ENCODE measurements around the gene ARMH4. TPM values are rescaled to one million over a fixed set of nuclear protein-coding genes. Genes with fewer than 3 reads are reported as not detected.

Gene ARMH4
- total RNA-seq, 5 donors from 2014 or later (not counting 1 experiment from before 2014, with no cell fraction given) = not detected

DNA sequence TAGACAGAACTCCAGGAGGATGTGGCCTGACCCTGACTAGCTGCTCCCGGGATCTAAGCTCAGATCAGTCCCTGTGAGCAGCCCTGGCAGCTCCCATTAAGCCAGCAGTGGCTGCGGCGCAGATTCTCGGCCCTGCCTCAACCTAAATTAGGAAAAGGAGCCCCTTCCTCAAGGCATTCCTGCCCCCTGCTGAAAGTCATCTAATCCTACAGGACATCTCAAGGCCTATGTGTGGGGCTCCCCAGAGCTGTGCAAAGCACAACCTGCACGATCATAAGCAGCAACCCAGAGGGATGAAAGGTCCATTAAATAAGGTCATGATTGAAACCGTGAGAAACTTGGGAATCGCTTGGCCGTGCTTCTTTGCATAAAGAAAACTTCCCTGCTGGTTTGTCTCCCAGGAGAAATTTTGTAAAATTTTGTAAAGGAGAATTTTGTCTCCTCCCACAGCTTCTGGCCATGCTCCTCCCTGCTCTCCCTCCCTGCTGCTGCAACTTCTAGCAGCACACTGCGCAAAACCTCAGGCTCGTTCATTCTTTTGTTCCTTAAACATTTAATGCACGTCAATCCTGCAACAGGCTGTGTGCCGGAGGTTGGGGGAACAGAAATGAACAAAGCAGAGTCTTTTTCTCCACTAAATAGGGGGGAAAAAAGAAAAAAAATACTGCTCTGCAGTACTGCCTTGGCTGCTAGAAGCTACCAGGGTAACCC lies 189.5 kb downstream of the ARMH4 start:
- WGBS (ENCODE audit: insufficient coverage) = 35% methylated on average over 5 of the region's 12 CpGs
- no peaks in the 10 kb centered on the region for H3K36me3 Mint-ChIP-seq

DNA sequence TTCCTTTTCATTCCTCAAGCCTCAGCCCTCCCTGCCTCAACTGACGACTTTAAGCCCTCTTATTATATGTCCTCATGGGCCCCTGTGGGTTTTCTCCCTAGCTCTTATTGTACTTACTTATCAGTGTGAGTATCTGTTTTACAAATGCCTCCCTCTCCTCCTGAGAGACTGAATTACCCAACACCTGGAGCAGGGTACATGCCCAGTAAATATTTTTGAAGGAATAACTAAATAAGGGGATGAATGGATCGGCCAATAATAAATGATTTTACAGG lies 190.3 kb downstream of the ARMH4 start:
- H3K4me3 ChIP-seq (ENCODE audit: control insufficient read depth in 1 of 2, extremely low read depth in 1 of 2, low read length in 1 of 2) = no peak overlapping the region
- WGBS (ENCODE audit: insufficient coverage) = no CpG with 5 or more reads among the region's 2 CpGs
- ATAC-seq (replicated peaks in 1 of 4) = no peak
- H3K4me1 Mint-ChIP-seq = no peaks in the 10 kb centered on the region
- no peak overlapping the region for H3K27ac Mint-ChIP-seq
- no peak overlapping the region for H3K27ac ChIP-seq (ENCODE audit: low read length)
- no peaks in the 10 kb centered on the region for H3K36me3 ChIP-seq (ENCODE audit: control insufficient read depth in 2 of 2, extremely low read depth in 1 of 2, insufficient read depth in 1 of 2, low read length in 1 of 2)
- H3K9me3 Mint-ChIP-seq = no peaks in the 10 kb centered on the region
- H3K9me3 ChIP-seq = no peaks in the 10 kb centered on the region
- POLR2A ChIA-PET = no interaction called here
- H3K4me3 Mint-ChIP-seq = no peak overlapping the region
- CTCF ChIA-PET = no interaction called here
- no peak for DNase-seq
- H3K36me3 Mint-ChIP-seq = no peaks in the 10 kb centered on the region
- no peaks in the 10 kb centered on the region for H3K4me1 ChIP-seq (ENCODE audit: control insufficient read depth in 1 of 2, extremely low read depth in 1 of 2, insufficient read depth in 2 of 2, low read length in 2 of 2)
- H3K27me3 Mint-ChIP-seq = peaks cover 10 to 11% of the 10 kb centered on the region in 2 donors
- H3K27me3 ChIP-seq (replicated peaks in 1 of 2; ENCODE audit: control insufficient read depth in 2 of 2, extremely low read depth in 1 of 2, insufficient read depth in 2 of 2, low read length in 1 of 2) = peaks cover 0 to 12% of the 10 kb centered on the region in 2 experiments

More for the DNA sequence above, 189.5 kb downstream of the ARMH4 start:
- H3K4me3 ChIP-seq (ENCODE audit: control insufficient read depth in 1 of 2, extremely low read depth in 1 of 2, low read length in 1 of 2) = no peak overlapping the region
- CTCF ChIA-PET = no interaction called here
- H3K4me1 ChIP-seq (ENCODE audit: control insufficient read depth in 1 of 2, extremely low read depth in 1 of 2, insufficient read depth in 2 of 2, low read length in 2 of 2) = no peaks in the 10 kb centered on the region
- no peak overlapping the region for H3K27ac ChIP-seq (ENCODE audit: low read length)
- Mint-ChIP-seq H3K9me3 (no peaks in the 10 kb centered on the region), H3K4me3 (no peak overlapping the region), H3K4me1 (no peaks in the 10 kb centered on the region), H3K27me3 (peaks cover 10 to 11% of the 10 kb centered on the region in 2 donors), H3K27ac (no peak overlapping the region)
- POLR2A ChIA-PET = no interaction called here
- no peaks in the 10 kb centered on the region for H3K36me3 ChIP-seq (ENCODE audit: control insufficient read depth in 2 of 2, extremely low read depth in 1 of 2, insufficient read depth in 1 of 2, low read length in 1 of 2)
- DNase-seq = no peak
- H3K27me3 ChIP-seq (replicated peaks in 1 of 2; ENCODE audit: control insufficient read depth in 2 of 2, extremely low read depth in 1 of 2, insufficient read depth in 2 of 2, low read length in 1 of 2) = peaks cover 0 to 12% of the 10 kb centered on the region in 2 experiments
- H3K9me3 ChIP-seq = no peaks in the 10 kb centered on the region
- ATAC-seq (replicated peaks in 1 of 4) = no peak

DNA sequence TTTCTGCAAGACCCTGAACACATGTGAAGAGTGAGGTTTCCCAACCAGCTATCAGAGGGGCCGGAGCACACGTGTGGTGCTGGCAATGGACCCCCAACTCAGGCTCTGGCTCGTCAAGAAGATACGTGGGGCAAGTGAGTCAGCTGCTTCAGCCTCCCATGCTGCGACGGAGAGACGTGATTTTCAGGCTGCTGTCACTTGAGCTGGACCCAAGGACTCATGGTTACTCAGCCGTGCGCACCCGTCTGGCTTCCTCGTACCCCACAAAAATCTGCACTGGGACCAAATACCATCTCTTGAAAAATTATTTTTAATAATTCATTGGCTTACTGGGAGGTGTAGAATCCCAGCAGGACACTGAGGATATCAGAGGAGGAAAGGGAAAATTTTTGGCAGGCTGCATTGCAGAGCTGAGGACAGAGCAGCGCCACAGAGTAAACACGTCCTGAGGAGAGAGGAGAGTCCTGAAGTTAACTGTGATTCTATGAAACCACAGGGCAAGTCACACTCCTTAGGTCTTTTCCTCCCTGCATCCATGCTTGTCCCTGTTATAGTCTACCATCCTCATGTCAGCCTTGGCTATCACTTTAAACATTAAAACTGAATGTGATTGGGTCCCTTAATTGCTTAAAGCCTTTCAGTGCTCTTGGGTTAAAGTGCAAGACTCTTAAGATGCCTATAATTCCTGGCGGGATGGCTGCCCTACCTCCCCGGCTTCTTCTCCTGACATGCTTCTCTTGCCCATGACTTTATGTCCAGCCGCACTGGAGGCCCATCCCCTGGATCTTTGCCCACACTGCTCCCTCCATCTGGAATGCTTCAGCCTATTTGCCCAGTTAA lies 190.8 kb downstream of the ARMH4 start:
- no peaks in the 10 kb centered on the region for H3K4me1 Mint-ChIP-seq
- WGBS (ENCODE audit: insufficient coverage) = 90% methylated on average over 7 of the region's 16 CpGs
- peaks cover 10 to 11% of the 10 kb centered on the region in 2 donors for H3K27me3 Mint-ChIP-seq
- Histone ChIP-seq H3K4me1 (ENCODE audit: control insufficient read depth in 1 of 2, extremely low read depth in 1 of 2, insufficient read depth in 2 of 2, low read length in 2 of 2) (no peaks in the 10 kb centered on the region), H3K4me3 (ENCODE audit: control insufficient read depth in 1 of 2, extremely low read depth in 1 of 2, low read length in 1 of 2) (no peak overlapping the region), H3K36me3 (ENCODE audit: control insufficient read depth in 2 of 2, extremely low read depth in 1 of 2, insufficient read depth in 1 of 2, low read length in 1 of 2) (no peaks in the 10 kb centered on the region), H3K27ac (ENCODE audit: low read length) (no peak overlapping the region), H3K27me3 (replicated peaks in 1 of 2; ENCODE audit: control insufficient read depth in 2 of 2, extremely low read depth in 1 of 2, insufficient read depth in 2 of 2, low read length in 1 of 2) (peaks cover 0 to 12% of the 10 kb centered on the region in 2 experiments), H3K9me3 (no peaks in the 10 kb centered on the region)
- H3K4me3 Mint-ChIP-seq = no peak overlapping the region
- no peaks in the 10 kb centered on the region for H3K9me3 Mint-ChIP-seq
- ChIA-PET CTCF (no interaction called here), POLR2A (no interaction called here)
- H3K27ac Mint-ChIP-seq = no peak overlapping the region
- ATAC-seq (replicated peaks in 1 of 4) (no peak), DNase-seq (no peak)
- no peaks in the 10 kb centered on the region for H3K36me3 Mint-ChIP-seq

DNA sequence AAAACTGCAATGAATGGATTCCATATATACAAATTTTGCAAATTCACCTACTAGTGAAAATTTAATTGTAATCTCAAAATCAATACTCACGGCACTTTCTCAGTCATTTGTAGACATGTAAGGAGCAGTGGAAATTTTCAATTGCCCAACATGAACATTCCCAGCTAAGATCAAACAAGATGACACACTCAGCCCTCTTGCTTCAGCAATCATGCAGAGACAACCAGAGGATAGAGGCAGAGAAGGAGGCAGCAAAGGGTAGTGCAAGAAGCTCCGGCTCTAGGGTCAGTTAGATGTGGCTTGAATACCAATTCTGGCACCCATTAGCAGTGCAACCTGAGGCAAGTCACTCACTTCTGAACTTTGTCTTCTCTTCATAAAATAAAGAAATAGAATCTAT lies 194.6 kb downstream of the ARMH4 start:
- Mint-ChIP-seq H3K4me3 (no peak overlapping the region), H3K27me3 (peaks cover 5 to 10% of the 10 kb centered on the region in 2 donors), H3K9me3 (peaks cover 3 to 8% (median 4%) of the 10 kb centered on the region in 3 donors), H3K36me3 (no peaks in the 10 kb centered on the region), H3K27ac (no peak overlapping the region), H3K4me1 (no peaks in the 10 kb centered on the region)
- Histone ChIP-seq H3K36me3 (ENCODE audit: control insufficient read depth in 2 of 2, extremely low read depth in 1 of 2, insufficient read depth in 1 of 2, low read length in 1 of 2) (no peaks in the 10 kb centered on the region), H3K4me1 (ENCODE audit: control insufficient read depth in 1 of 2, extremely low read depth in 1 of 2, insufficient read depth in 2 of 2, low read length in 2 of 2) (no peaks in the 10 kb centered on the region), H3K27me3 (replicated peaks in 1 of 2; ENCODE audit: control insufficient read depth in 2 of 2, extremely low read depth in 1 of 2, insufficient read depth in 2 of 2, low read length in 1 of 2) (peaks cover 0 to 4% of the 10 kb centered on the region in 2 experiments), H3K27ac (ENCODE audit: low read length) (no peak overlapping the region), H3K9me3 (no peaks in the 10 kb centered on the region), H3K4me3 (ENCODE audit: control insufficient read depth in 1 of 2, extremely low read depth in 1 of 2, low read length in 1 of 2) (no peak overlapping the region)
- CTCF ChIA-PET = no interaction called here
- POLR2A ChIA-PET = no interaction called here
- whole genome bisulfite sequencing (ENCODE audit: insufficient coverage) = 80% methylated on average over 1 of the region's 2 CpGs
- no peak for ATAC-seq (replicated peaks in 1 of 4)
- DNase-seq = no peak

Other genes with a start within 250 kb of the ARMH4 start
- gene ACTR10, start 47.9 kb upstream of the ARMH4 start, total RNA-seq = 10 to 100 TPM; 36.7 to 49.7 (median 42.3) TPM
- 100 to 1,000 TPM in 2 of 5 donors, 10 to 100 TPM in 3; 75.5 to 139 (median 99.7) TPM for gene PSMA3, start 92.6 kb upstream of the ARMH4 start, total RNA-seq
- gene ARID4A, start 146.3 kb upstream of the ARMH4 start, total RNA-seq = 10 to 100 TPM; 51.2 to 70.1 (median 57.6) TPM
- under 1 TPM in 1 of 5 donors, not detected in 4; 0.73 TPM for gene TOMM20L, start 243.7 kb upstream of the ARMH4 start, total RNA-seq

All from T-cell (primary cell).